GM06990 (cell line): ENCODE results near the gene RNF43.
"Not testable (repeated sequence)": the region's sequence is repeated elsewhere in the genome, so short reads cannot be mapped to it uniquely, and the experiment has no call there.

Experiments used
- DNase-seq: peaks from one replicate; pipeline ENCODE4 v3.0.0-alpha.2; 2011; ENCODE audit not compliant: insufficient read length; ENCODE audit errors: extremely low read depth
- H3K27me3 ChIP-seq: replicated peaks from 2 replicates; pipeline ENCODE4 v1.6.0; 2011; ENCODE audit warnings: low read length; ENCODE audit not compliant: control insufficient read depth, insufficient read depth
- H3K36me3 ChIP-seq: 2 replicates; pipeline ENCODE4 v1.5.1; 2011; ENCODE audit warnings: low read length; ENCODE audit not compliant: control insufficient read depth, insufficient read depth
- H3K4me3 ChIP-seq: replicated peaks from 2 replicates; pipeline ENCODE4 v1.5.1; 2011; ENCODE audit warnings: low read depth, mild to moderate bottlenecking, control low read depth, low read length
- TF ChIP-seq, protein P1 (sequence below): IDR thresholded peaks from 2 replicates; pipeline ENCODE4 v1.5.1; 2011; ENCODE audit warnings: low read length, control low read depth, mild to moderate bottlenecking, inconsistent platforms; ENCODE audit not compliant: insufficient read depth, poor library complexity, severe bottlenecking

RNF43 gene

DNA sequence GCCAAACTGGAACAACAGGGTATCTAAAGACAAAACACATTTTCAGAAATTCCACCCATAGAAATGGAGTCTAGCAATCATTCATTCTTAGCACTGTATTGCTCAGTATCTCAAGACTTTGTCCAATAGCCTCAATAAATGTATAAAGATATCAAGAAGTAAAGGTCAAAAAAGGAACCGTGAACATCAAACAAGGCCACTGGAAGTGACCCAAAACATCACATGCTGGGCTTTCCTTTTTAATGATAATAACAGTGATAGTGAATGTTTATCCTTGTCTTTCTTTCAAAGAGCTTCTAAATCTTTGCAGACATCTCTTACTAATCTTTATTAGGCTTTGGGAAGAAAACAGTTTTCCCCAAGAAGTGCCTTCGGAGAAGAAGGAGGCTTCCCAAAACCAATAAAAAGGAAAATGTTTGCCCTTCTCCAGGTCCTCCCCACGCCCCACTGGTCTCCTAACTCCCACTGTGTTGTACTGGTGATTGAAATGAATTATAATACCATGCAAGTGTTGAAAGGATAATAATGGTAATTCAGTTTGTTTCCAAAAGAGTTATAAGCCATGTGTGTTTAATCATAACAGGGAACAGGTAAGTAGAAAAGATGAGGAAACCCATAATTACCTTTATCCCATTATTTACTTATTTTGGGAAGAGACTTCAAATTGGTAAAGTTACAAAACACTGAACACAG lies 18.6 kb downstream of the RNF43 start:
- Histone ChIP-seq H3K27me3 (0 out of 2 replicates have a peak, but pooled peaks cover 1% of the 10 kb centered on the region), H3K4me3 (no peak overlapping the region), H3K36me3 (no peaks in the 10 kb centered on the region)
- TF ChIP-seq, protein P1, sequence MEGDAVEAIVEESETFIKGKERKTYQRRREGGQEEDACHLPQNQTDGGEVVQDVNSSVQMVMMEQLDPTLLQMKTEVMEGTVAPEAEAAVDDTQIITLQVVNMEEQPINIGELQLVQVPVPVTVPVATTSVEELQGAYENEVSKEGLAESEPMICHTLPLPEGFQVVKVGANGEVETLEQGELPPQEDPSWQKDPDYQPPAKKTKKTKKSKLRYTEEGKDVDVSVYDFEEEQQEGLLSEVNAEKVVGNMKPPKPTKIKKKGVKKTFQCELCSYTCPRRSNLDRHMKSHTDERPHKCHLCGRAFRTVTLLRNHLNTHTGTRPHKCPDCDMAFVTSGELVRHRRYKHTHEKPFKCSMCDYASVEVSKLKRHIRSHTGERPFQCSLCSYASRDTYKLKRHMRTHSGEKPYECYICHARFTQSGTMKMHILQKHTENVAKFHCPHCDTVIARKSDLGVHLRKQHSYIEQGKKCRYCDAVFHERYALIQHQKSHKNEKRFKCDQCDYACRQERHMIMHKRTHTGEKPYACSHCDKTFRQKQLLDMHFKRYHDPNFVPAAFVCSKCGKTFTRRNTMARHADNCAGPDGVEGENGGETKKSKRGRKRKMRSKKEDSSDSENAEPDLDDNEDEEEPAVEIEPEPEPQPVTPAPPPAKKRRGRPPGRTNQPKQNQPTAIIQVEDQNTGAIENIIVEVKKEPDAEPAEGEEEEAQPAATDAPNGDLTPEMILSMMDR = no peak
- no peak for DNase-seq

DNA sequence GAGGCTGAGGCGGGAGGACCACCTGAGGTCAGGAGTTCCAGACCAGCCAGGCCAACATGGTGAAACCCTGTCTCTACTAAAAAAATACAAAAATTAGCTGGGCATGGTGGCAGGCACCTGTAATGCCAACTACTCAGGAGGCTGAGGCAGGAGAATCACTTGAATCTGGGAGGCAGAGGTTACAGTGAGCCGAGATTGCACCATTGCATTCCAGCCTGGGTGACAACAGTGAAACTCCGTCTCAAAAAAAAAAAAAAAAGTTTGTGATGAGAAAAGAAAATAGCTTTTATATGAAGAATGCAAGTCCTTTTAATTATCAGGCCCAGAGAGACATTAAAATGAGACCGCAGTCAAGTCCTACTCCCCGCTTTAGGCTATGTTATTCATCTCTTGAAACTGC lies 19.9 kb downstream of the RNF43 start:
- DNase-seq, H3K4me3 ChIP-seq, H3K27me3 ChIP-seq, H3K36me3 ChIP-seq: not testable (repeated sequence)

DNA sequence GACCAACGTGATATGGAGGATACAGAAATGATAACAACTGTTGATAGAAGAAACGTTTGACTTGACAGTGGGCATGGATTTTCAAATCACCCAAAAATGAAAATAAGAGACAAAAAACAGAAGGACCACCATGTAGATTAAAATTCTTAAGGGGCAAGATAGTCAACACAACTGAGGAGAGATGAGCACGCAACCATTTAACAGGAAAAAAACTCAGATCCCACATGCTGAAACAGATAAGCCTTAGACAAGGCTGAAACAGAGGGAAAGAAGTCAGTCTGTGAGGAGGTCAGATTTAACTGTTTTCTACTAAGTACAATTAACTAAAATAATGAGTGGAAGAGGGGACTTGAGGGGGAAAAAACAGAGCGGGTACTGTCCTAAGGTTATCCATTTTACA lies 21.2 kb downstream of the RNF43 start:
- DNase-seq = no peak
- Histone ChIP-seq H3K27me3 (0 out of 2 replicates have a peak, but pooled peaks cover 1% of the 10 kb centered on the region), H3K36me3 (no peaks in the 10 kb centered on the region), H3K4me3 (no peak overlapping the region)
- TF ChIP-seq, protein P1 = no peak

GRCh38 chr17:58394534-58395223 lies 22.7 kb downstream of the RNF43 start:
- TF ChIP-seq, protein P1 = no peak
- no peaks in the 10 kb centered on the region for H3K36me3 ChIP-seq
- H3K4me3 ChIP-seq = no peak overlapping the region
- H3K27me3 ChIP-seq = 0 out of 2 replicates have a peak, but pooled peaks cover 1% of the 10 kb centered on the region
- DNase-seq = no peak

- no peak for DNase-seq
- Histone ChIP-seq H3K27me3 (0 out of 2 replicates have a peak, but pooled peaks cover 1% of the 10 kb centered on the region), H3K36me3 (no peaks in the 10 kb centered on the region), H3K4me3 (no peak overlapping the region)
- TF ChIP-seq, protein P1 = no peak
Measured at GRCh38 chr17:58391302-58391984, 25.9 kb downstream of the RNF43 start.

- no peaks in the 10 kb centered on the region for H3K36me3 ChIP-seq
- TF ChIP-seq, protein P1 = no peak
- H3K4me3 ChIP-seq = no peak overlapping the region
- no peak for DNase-seq
- H3K27me3 ChIP-seq = 0 out of 2 replicates have a peak, but pooled peaks cover 1% of the 10 kb centered on the region
Measured at GRCh38 chr17:58390884-58391283, 26.4 kb downstream of the RNF43 start.
